ENCODE data around the gene TGM3. TPM values are rescaled to one million over a fixed set of nuclear protein-coding genes. Genes with fewer than 3 reads are reported as not detected.

Gene TGM3
- total RNA-seq, 2 donors from 2014 or later, result 0.27 TPM; not detected in 1

DNA sequence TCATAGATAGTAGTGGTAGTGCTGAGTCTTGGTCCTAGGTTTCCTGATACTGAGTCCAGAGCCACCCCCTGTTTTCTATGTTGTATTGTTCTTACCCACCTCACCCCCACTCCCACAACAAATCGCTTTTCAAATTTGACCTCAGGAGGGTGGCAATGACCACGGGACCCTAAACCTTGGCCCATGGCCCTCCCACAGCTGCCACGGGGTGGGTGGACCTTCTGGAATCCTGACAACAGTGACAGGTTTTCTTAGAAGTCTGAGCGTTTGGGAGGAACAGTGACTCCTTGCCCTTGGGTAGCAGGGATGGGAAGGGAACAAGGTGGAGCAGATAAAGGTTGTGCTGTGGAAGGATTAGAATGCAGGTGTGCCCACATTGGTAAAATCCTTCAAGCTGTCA is 36.9 kb downstream of the TGM3 start:
- Histone ChIP-seq H3K4me3 (no peak overlapping the region), H3K9me3 (no peaks in the 10 kb centered on the region), H3K27me3 (replicated peaks; ENCODE audit: insufficient read depth) (no peaks in the 10 kb centered on the region), H3K27ac (no peak overlapping the region), H3K36me3 (no peaks in the 10 kb centered on the region), H3K4me1 (ENCODE audit: control insufficient read depth in 1 of 2, low read depth in 2 of 2) (no peaks in the 10 kb centered on the region)
- DNase-seq (ENCODE audit: low spot score), result no peak
- ATAC-seq (ENCODE audit: insufficient number of reproducible peaks, low FRiP score, low read depth), result no peak
- no peak for TF ChIP-seq CTCF (IDR thresholded peaks at IDR 0.05)

DNA sequence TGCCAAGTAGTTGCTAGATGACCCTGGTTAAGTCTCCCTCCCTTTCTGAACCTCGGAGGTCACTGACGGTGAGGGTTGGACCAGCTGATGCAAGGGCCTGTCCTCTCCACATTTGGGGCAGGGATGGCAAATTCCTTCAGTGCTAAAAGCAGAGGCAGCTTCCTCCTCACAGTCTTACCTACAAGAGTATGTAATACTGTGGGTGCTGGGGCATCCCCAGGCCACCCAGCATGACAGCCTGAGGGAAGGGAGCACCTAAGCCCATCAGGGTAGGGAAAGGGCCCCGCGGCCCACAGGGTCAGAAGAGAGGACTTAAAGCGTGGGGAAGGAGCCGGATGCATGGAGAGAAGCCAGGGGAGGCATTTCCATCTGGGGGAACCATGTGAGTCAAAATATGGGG is 38.0 kb downstream of the TGM3 start:
- Histone ChIP-seq H3K4me1 (ENCODE audit: control insufficient read depth in 1 of 2, low read depth in 2 of 2) (no peaks in the 10 kb centered on the region), H3K4me3 (no peak overlapping the region), H3K27me3 (replicated peaks; ENCODE audit: insufficient read depth) (no peaks in the 10 kb centered on the region), H3K9me3 (no peaks in the 10 kb centered on the region), H3K36me3 (no peaks in the 10 kb centered on the region), H3K27ac (no peak overlapping the region)
- ATAC-seq (ENCODE audit: insufficient number of reproducible peaks, low FRiP score, low read depth) (no peak), DNase-seq (ENCODE audit: low spot score) (no peak)
- TF ChIP-seq CTCF (IDR thresholded peaks at IDR 0.05), result no peak

GRCh38 chr20:2335096-2335870 is 39.5 kb downstream of the TGM3 start:
- ATAC-seq (ENCODE audit: insufficient number of reproducible peaks, low FRiP score, low read depth), result no peak
- Histone ChIP-seq H3K9me3 (no peaks in the 10 kb centered on the region), H3K27me3 (replicated peaks; ENCODE audit: insufficient read depth) (no peaks in the 10 kb centered on the region), H3K4me3 (no peak overlapping the region), H3K36me3 (no peaks in the 10 kb centered on the region), H3K27ac (no peak overlapping the region), H3K4me1 (ENCODE audit: control insufficient read depth in 1 of 2, low read depth in 2 of 2) (no peaks in the 10 kb centered on the region)
- no peak for TF ChIP-seq CTCF (IDR thresholded peaks at IDR 0.05)
- no peak for DNase-seq (ENCODE audit: low spot score)

DNA sequence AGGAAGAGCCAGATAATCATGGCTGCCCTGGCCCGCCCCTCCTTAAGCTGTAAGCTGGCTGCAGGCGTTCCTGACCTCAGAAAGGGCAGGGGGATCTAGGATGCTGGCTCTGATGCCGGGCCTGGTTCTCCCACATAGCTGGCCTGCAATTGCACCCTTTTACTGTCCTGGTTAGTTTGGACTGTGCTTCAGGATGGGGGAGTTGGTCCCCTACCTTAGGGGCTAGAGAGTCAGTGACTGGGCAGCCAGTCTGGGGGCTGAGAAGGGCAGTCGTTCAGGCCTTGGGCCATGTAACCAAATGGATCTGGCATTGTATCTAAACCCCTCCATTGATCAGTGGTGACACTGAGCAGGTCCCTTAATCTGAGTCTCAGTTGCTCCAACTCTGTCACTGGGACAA is 40.7 kb downstream of the TGM3 start:
- no peak overlapping the region for H3K27ac ChIP-seq
- TF ChIP-seq CTCF (IDR thresholded peaks at IDR 0.05), result no peak

GRCh38 chr20:2337142-2337541 is 41.3 kb downstream of the TGM3 start:
- ATAC-seq (ENCODE audit: insufficient number of reproducible peaks, low FRiP score, low read depth), result no peak
- Histone ChIP-seq H3K4me1 (ENCODE audit: control insufficient read depth in 1 of 2, low read depth in 2 of 2) (no peaks in the 10 kb centered on the region), H3K9me3 (no peaks in the 10 kb centered on the region), H3K27me3 (replicated peaks; ENCODE audit: insufficient read depth) (no peaks in the 10 kb centered on the region), H3K4me3 (no peak overlapping the region), H3K27ac (no peak overlapping the region), H3K36me3 (no peaks in the 10 kb centered on the region)
- TF ChIP-seq CTCF (IDR thresholded peaks at IDR 0.05), result no peak
- no peak for DNase-seq (ENCODE audit: low spot score)

More for the DNA sequence above, 40.7 kb downstream of the TGM3 start:
- DNase-seq (ENCODE audit: low spot score) (no peak), ATAC-seq (ENCODE audit: insufficient number of reproducible peaks, low FRiP score, low read depth) (no peak)
- Histone ChIP-seq H3K4me3 (no peak overlapping the region), H3K27me3 (replicated peaks; ENCODE audit: insufficient read depth) (no peaks in the 10 kb centered on the region), H3K9me3 (no peaks in the 10 kb centered on the region), H3K4me1 (ENCODE audit: control insufficient read depth in 1 of 2, low read depth in 2 of 2) (no peaks in the 10 kb centered on the region), H3K36me3 (no peaks in the 10 kb centered on the region)
